Measurements from ENCODE around the gene TIGIT. TPM values are rescaled to one million over a fixed set of nuclear protein-coding genes. Genes with fewer than 3 reads are reported as not detected.

Gene TIGIT
- total RNA-seq: not detected in 2 replicates
- polyA plus RNA-seq: not detected in 2 replicates

DNA sequence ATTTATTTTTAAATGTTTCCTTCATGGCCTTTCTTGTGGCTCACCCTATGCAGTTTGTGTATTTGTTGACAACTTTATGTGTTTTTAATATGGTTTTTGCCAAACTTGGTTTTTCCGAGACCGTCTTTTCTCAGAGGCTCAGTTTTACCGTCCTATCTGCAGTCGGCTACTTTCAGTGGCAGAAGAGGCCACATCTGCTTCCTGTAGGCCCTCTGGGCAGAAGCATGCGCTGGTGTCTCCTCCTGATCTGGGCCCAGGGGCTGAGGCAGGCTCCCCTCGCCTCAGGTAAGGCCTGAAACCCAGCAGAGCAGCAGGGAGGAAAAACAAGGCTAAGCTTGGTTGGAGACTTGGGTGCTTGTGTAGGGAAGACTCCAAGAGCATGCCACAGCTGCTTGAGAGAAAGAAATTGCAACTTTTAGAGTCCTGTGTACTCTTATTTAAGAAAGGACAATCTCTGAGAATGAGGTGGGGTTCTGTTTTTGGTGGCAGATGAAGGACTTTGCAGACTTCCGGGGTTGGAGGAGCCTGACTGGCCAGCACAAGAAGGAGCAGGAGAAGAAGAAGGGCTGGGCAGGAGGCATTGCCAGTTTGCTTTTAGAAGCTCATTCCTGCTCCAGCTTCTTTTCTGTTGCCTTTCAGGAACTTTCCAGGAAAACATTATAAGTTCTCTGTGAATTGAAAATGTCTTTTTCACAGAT, at the start of gene TIGIT:
Gene TIGIT, plus strand, starts transcription at position 191 of the 698 bp plus-strand sequence. Its CDS starts 34 bp downstream, at position 225.
- DNase-seq (ENCODE audit: low read depth in 1 of 2, low spot score in 1 of 2): no peak
- Histone ChIP-seq H3K4me1 (ENCODE audit: low read depth) (peaks cover 4% of the 10 kb centered on the region), H3K4me3 (no peak within 1 kb of the TSS), H3K36me3 (no peaks in the 10 kb centered on the region), H3K27me3 (no peaks in the 10 kb centered on the region), H3K9me3 (ENCODE audit: low read depth) (no peaks in the 10 kb centered on the region), H3K27ac (no peak within 1 kb of the TSS)
- no peak for TF ChIP-seq CTCF (IDR thresholded peaks at IDR 0.05; ENCODE audit: low read depth, low read length)

- H3K4me1 ChIP-seq (ENCODE audit: low read depth): no peaks in the 10 kb centered on the region
- no peak overlapping the region for H3K4me3 ChIP-seq
Observed at GRCh38 chr3:114252954-114253353, 40.9 kb upstream of the TIGIT start.

DNA sequence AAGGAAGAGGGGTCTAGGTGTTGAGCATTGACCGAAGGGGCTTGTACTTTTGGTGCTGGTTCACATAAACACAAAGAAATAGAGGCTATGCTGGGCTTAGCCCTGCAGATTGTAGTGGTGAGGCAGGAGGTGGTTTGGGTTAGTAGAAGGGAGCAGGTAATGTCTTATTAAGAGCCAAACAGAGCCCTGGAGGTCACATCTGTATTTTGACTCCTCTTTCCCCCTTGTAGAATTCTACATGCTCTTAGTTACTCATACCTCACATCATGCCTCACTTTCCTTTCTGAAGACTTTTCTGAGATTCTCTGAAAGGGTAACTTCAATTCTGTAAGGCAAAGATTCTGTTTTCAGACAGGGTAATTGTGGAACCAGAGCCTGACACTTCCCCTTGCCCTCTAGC, 40.3 kb upstream of the TIGIT start:
- no peak for TF ChIP-seq CTCF (IDR thresholded peaks at IDR 0.05; ENCODE audit: low read depth, low read length)
- H3K27ac ChIP-seq: no peak overlapping the region
- DNase-seq (ENCODE audit: low read depth in 1 of 2, low spot score in 1 of 2): no peak

More at GRCh38 chr3:114252954-114253353, 40.9 kb upstream of the TIGIT start:
- no peaks in the 10 kb centered on the region for H3K36me3 ChIP-seq
- H3K27me3 ChIP-seq: no peaks in the 10 kb centered on the region
- TF ChIP-seq CTCF (IDR thresholded peaks at IDR 0.05; ENCODE audit: low read depth, low read length): no peak
- DNase-seq (ENCODE audit: low read depth in 1 of 2, low spot score in 1 of 2): peak in 1 of 2 donors; percentile 14
- no peaks in the 10 kb centered on the region for H3K9me3 ChIP-seq (ENCODE audit: low read depth)
- no peak overlapping the region for H3K27ac ChIP-seq

GRCh38 chr3:114259566-114259965, 34.3 kb upstream of the TIGIT start:
- TF ChIP-seq CTCF (IDR thresholded peaks at IDR 0.05; ENCODE audit: low read depth, low read length): no peak

More for the DNA sequence above, 40.3 kb upstream of the TIGIT start:
- Histone ChIP-seq H3K4me1 (ENCODE audit: low read depth) (no peaks in the 10 kb centered on the region), H3K36me3 (no peaks in the 10 kb centered on the region), H3K27me3 (no peaks in the 10 kb centered on the region), H3K4me3 (no peak overlapping the region), H3K9me3 (ENCODE audit: low read depth) (no peaks in the 10 kb centered on the region)

GRCh38 chr3:114260152-114260551, 33.7 kb upstream of the TIGIT start:
- no peak overlapping the region for H3K27ac ChIP-seq
- DNase-seq (ENCODE audit: low read depth in 1 of 2, low spot score in 1 of 2): no peak
- no peaks in the 10 kb centered on the region for H3K27me3 ChIP-seq
- no peaks in the 10 kb centered on the region for H3K36me3 ChIP-seq
- H3K4me3 ChIP-seq: no peak overlapping the region
- H3K9me3 ChIP-seq (ENCODE audit: low read depth): peaks cover 3% of the 10 kb centered on the region
- H3K4me1 ChIP-seq (ENCODE audit: low read depth): no peaks in the 10 kb centered on the region
- no peak for TF ChIP-seq CTCF (IDR thresholded peaks at IDR 0.05; ENCODE audit: low read depth, low read length)

More at GRCh38 chr3:114259566-114259965, 34.3 kb upstream of the TIGIT start:
- DNase-seq (ENCODE audit: low read depth in 1 of 2, low spot score in 1 of 2): no peak
- peaks cover 3% of the 10 kb centered on the region for H3K9me3 ChIP-seq (ENCODE audit: low read depth)
- H3K4me1 ChIP-seq (ENCODE audit: low read depth): no peaks in the 10 kb centered on the region
- H3K4me3 ChIP-seq: no peak overlapping the region
- H3K36me3 ChIP-seq: no peaks in the 10 kb centered on the region
- H3K27me3 ChIP-seq: no peaks in the 10 kb centered on the region
- H3K27ac ChIP-seq: no peak overlapping the region
